22Rv1 (cell line): ENCODE results near the gene LRMDA.

ENCODE experiments used
- CTCF ChIP-seq: fragments of 450-650 bp; IDR thresholded peaks from 2 replicates; pipeline ENCODE4 v1.5.1; 2017; ENCODE audit warnings: mild to moderate bottlenecking
- ZFX ChIP-seq: fragments of 450-650 bp; IDR thresholded peaks from 2 replicates; pipeline ENCODE4 v1.6.1; 2017; ENCODE audit warnings: antibody characterized with exemption, borderline replicate concordance

- TF ChIP-seq CTCF (no peak), ZFX (no peak)
Measured at GRCh38 chr10:75424571-75424970, 6.9 kb upstream of the LRMDA start.
